ENCODE measurements around the gene SREBF2. TPM values are rescaled to one million over a fixed set of nuclear protein-coding genes. Genes with fewer than 3 reads are reported as not detected.

Gene SREBF2
- total and polyA plus RNA-seq, 2 donors (not counting 3 experiments of a cell fraction or from before 2014, with no cell fraction given) = 101 to 136 TPM

GRCh38 chr22:41847300-41847699 is 14.4 kb downstream of the SREBF2 start:
- Histone ChIP-seq H3K27ac (ENCODE audit: insufficient read depth, low read depth, low read length) (no peak overlapping the region), H2AFZ (ENCODE audit: low read depth, low read length) (no peak overlapping the region), H3K4me3 (replicated peaks in 1 of 3; ENCODE audit: insufficient read depth in 1 of 3, low read depth in 1 of 3, low read length in 3 of 3) (no peak overlapping the region), H3K9ac (replicated peaks; ENCODE audit: extremely low read depth, insufficient read depth, low read length) (no peak overlapping the region), H3K4me2 (ENCODE audit: insufficient read depth, low read length) (no peak overlapping the region), H3K79me2 (ENCODE audit: control insufficient read depth, insufficient read depth, low read length) (peaks cover 92% of the 10 kb centered on the region), H3K27me3 (ENCODE audit: control insufficient read depth in 2 of 2, insufficient read depth in 2 of 2, low read length in 2 of 2) (no peaks in the 10 kb centered on the region), H3K36me3 (ENCODE audit: control insufficient read depth in 2 of 2, extremely low read depth in 1 of 2, insufficient read depth in 2 of 2, low read length in 2 of 2) (no peaks in the 10 kb centered on the region), H3K9me1 (replicated peaks; ENCODE audit: control insufficient read depth, extremely low read depth, insufficient read depth, low read length) (no peaks in the 10 kb centered on the region), H3K4me1 (ENCODE audit: control insufficient read depth, extremely low read depth, insufficient read depth, low read length) (peaks cover 13% of the 10 kb centered on the region), H3K9me3 (replicated peaks; ENCODE audit: control insufficient read depth, insufficient read depth, low read length) (no peaks in the 10 kb centered on the region), H4K20me1 (replicated peaks; ENCODE audit: control insufficient read depth, extremely low read depth, insufficient read depth, low read length) (peaks cover 4% of the 10 kb centered on the region)
- FAIRE-seq (no peak), DNase-seq (ENCODE audit: low read depth, low spot score) (no peak)
- POLR2A ChIA-PET = no interaction called here
- TF ChIP-seq EZH2 (IDR thresholded peaks at IDR 0.05; ENCODE audit: borderline replicate concordance, low read depth, low read length, severe bottlenecking) (no peak), MAX (IDR thresholded peaks at IDR 0.05; ENCODE audit: insufficient read depth, insufficient read length) (no peak), MYC (IDR thresholded peaks at IDR 0.05; ENCODE audit: low read depth, low read length) (no peak), GATA2 (IDR thresholded peaks at IDR 0.05; ENCODE audit: insufficient read depth, insufficient read length, low read depth, low read length) (no peak), FOS (IDR thresholded peaks at IDR 0.05; ENCODE audit: borderline replicate concordance, insufficient read depth, low read length) (no peak), POLR2AphosphoS5 (IDR thresholded peaks at IDR 0.05; ENCODE audit: insufficient read depth, low read depth, low read length) (no peak)
- BruUV-seq (replicated peaks) = no TSS peak
- intact Hi-C loops (cut with micrococcal nuclease) = no loop called here
- dilution Hi-C loops (cut with MboI; ENCODE audit: extremely low pct_ligation_motif_present, low sequenced_read_pairs) = no loop called here
- CTCF ChIA-PET = interaction anchor here (1.0 to 2.4 kb wide), 2 partner anchors 10 to 15 kb away, joined by 3 to 19 read pairs; partner anchors contain the start of gene SREBF2

DNA sequence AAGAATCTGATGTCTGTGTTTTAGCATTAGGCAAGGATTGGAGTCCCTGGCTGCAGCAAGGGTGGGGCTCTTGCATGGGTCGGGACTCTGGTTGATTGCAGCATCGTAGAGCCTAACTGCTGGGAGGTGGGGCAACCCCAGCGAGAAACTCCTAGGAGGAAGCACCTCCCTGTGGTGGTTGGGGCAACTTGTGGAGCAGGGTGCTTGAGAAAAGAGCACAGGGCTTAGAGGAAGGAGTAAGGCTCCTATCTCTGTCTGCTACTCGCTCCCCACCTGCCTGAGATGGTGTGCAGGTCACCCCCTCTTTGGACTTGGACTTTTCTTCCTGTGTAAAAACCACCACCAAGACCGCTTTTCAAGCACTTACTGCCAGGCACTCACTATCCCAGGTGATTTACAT is 15.6 kb downstream of the SREBF2 start:
- Histone ChIP-seq H3K27ac (ENCODE audit: insufficient read depth, low read depth, low read length) (no peak overlapping the region), H3K27me3 (ENCODE audit: control insufficient read depth in 2 of 2, insufficient read depth in 2 of 2, low read length in 2 of 2) (no peaks in the 10 kb centered on the region), H3K79me2 (ENCODE audit: control insufficient read depth, insufficient read depth, low read length) (peaks cover 91% of the 10 kb centered on the region), H3K4me2 (ENCODE audit: insufficient read depth, low read length) (no peak overlapping the region), H3K4me1 (ENCODE audit: control insufficient read depth, extremely low read depth, insufficient read depth, low read length) (peaks cover 13% of the 10 kb centered on the region), H3K36me3 (ENCODE audit: control insufficient read depth in 2 of 2, extremely low read depth in 1 of 2, insufficient read depth in 2 of 2, low read length in 2 of 2) (no peaks in the 10 kb centered on the region), H3K9me1 (replicated peaks; ENCODE audit: control insufficient read depth, extremely low read depth, insufficient read depth, low read length) (no peaks in the 10 kb centered on the region), H3K9me3 (replicated peaks; ENCODE audit: control insufficient read depth, insufficient read depth, low read length) (no peaks in the 10 kb centered on the region), H4K20me1 (replicated peaks; ENCODE audit: control insufficient read depth, extremely low read depth, insufficient read depth, low read length) (peaks cover 4% of the 10 kb centered on the region), H3K4me3 (replicated peaks in 1 of 3; ENCODE audit: insufficient read depth in 1 of 3, low read depth in 1 of 3, low read length in 3 of 3) (no peak overlapping the region), H2AFZ (ENCODE audit: low read depth, low read length) (no peak overlapping the region), H3K9ac (replicated peaks; ENCODE audit: extremely low read depth, insufficient read depth, low read length) (no peak overlapping the region)
- ChIA-PET POLR2A (no interaction called here), CTCF (no interaction called here)
- TF ChIP-seq EZH2 (IDR thresholded peaks at IDR 0.05; ENCODE audit: borderline replicate concordance, low read depth, low read length, severe bottlenecking) (no peak), GATA2 (IDR thresholded peaks at IDR 0.05; ENCODE audit: insufficient read depth, insufficient read length, low read depth, low read length) (no peak), JUN (IDR thresholded peaks at IDR 0.05; ENCODE audit: borderline replicate concordance, insufficient read depth, insufficient read length, low read depth) (no peak), FOS (IDR thresholded peaks at IDR 0.05; ENCODE audit: borderline replicate concordance, insufficient read depth, low read length) (no peak), MYC (IDR thresholded peaks at IDR 0.05; ENCODE audit: low read depth, low read length) (no peak)
- intact Hi-C loops (cut with micrococcal nuclease) (no loop called here), dilution Hi-C loops (cut with MboI; ENCODE audit: extremely low pct_ligation_motif_present, low sequenced_read_pairs) (no loop called here)
- FAIRE-seq = no peak
- no peak for DNase-seq (ENCODE audit: low read depth, low spot score)
- BruUV-seq (replicated peaks) = no TSS peak

All from endothelial cell of umbilical vein (primary cell).